Endothelial cell of umbilical vein (primary cell): ENCODE results near the gene DNMT1. TPM values are rescaled to one million over a fixed set of nuclear protein-coding genes. Genes with fewer than 3 reads are reported as not detected.

Experiments used
- BruUV-seq: library from RNA; stranded (reverse); fragments of 400-500 nt; replicated peaks from 2 replicates; lab custom pipeline; 2021; lab: Mats Ljungman, UMichigan
- CTCF ChIA-PET: fragments of 300-600, 350-600 bp; sonication (Branson Sonifier 250); formaldehyde crosslinking; loops from one replicate; lab custom pipeline; 2021; ENCODE audit warnings: antibody characterized with exemption, inconsistent platforms; lab: Charles Lee
- POLR2A ChIA-PET: fragments of 300-600, 350-600 bp; sonication (Branson Sonifier 250); formaldehyde crosslinking; loops from one replicate; lab custom pipeline; 2021; ENCODE audit warnings: antibody characterized with exemption, inconsistent platforms; lab: Charles Lee
- DNase-seq: peaks from one replicate; pipeline ENCODE4 v3.0.0-alpha.2; 2011; ENCODE audit warnings: low read depth, low spot score
- FAIRE-seq: peaks from 2 replicates; lab custom pipeline; 2011; peaks lifted over from hg19 to GRCh38; lab: Jason Lieb, UNC
- H2AFZ ChIP-seq: 2 replicates; pipeline ENCODE4 v1.6.0; 2012; ENCODE audit warnings: low read depth, low read length, control low read depth, inconsistent platforms
- H3K27ac ChIP-seq: 2 replicates; pipeline ENCODE4 v1.5.1; 2011; ENCODE audit warnings: low read depth, mild to moderate bottlenecking, control low read depth, low read length, moderate library complexity; ENCODE audit not compliant: insufficient read depth
- H3K27me3 ChIP-seq, 2 experiments: 2 replicates each; pipeline versions ENCODE4 v1.6.0 to v1.6.1; 2011; ENCODE audit warnings: low read length in 2 of 2, mixed read lengths in 1 of 2; ENCODE audit not compliant: control insufficient read depth in 2 of 2, insufficient read depth in 2 of 2
- H3K36me3 ChIP-seq, 2 experiments: 2 replicates in 1 of 2; 3 replicates in 1 of 2; pipeline ENCODE4 v1.5.1; 2011; ENCODE audit warnings: low read length in 2 of 2, mild to moderate bottlenecking in 1 of 2, moderate library complexity in 1 of 2; ENCODE audit not compliant: control insufficient read depth in 2 of 2, insufficient read depth in 2 of 2; ENCODE audit errors: extremely low read depth in 1 of 2
- H3K4me1 ChIP-seq: 3 replicates; pipeline ENCODE4 v1.5.1; 2011; ENCODE audit warnings: mild to moderate bottlenecking, low read length; ENCODE audit not compliant: control insufficient read depth, insufficient read depth; ENCODE audit errors: extremely low read depth
- H3K4me2 ChIP-seq: 2 replicates; pipeline ENCODE4 v1.6.1; 2011; ENCODE audit warnings: low read length, control low read depth, mixed read lengths; ENCODE audit not compliant: insufficient read depth
- H3K4me3 ChIP-seq, 3 experiments: fragments of 200-600 bp in 1 of 3; sonication (generic), shearing (Covaris generic) in 1 of 3; replicated peaks in 1 of 3; 2 replicates each; pipeline ENCODE4 v1.5.1; 2011 to 2016; ENCODE audit warnings: control low read depth in 3 of 3, low read length in 3 of 3, mild to moderate bottlenecking in 2 of 3, inconsistent platforms in 1 of 3, low read depth in 1 of 3, moderate library complexity in 1 of 3; ENCODE audit not compliant: insufficient read depth in 1 of 3
- H3K79me2 ChIP-seq: 2 replicates; pipeline ENCODE4 v1.6.0; 2012; ENCODE audit warnings: low read length, inconsistent platforms; ENCODE audit not compliant: control insufficient read depth, insufficient read depth
- H3K9ac ChIP-seq: replicated peaks from 2 replicates; pipeline ENCODE3; 2011; ENCODE audit warnings: low read length, control low read depth; ENCODE audit not compliant: insufficient read depth; ENCODE audit errors: extremely low read depth
- H3K9me1 ChIP-seq: replicated peaks from 3 replicates; pipeline ENCODE4 v1.6.0; 2011; ENCODE audit warnings: mild to moderate bottlenecking, low read length; ENCODE audit not compliant: control insufficient read depth, insufficient read depth; ENCODE audit errors: extremely low read depth
- H3K9me3 ChIP-seq: replicated peaks from 2 replicates; pipeline ENCODE4 v1.5.1; 2012; ENCODE audit warnings: low read length, inconsistent platforms; ENCODE audit not compliant: control insufficient read depth, insufficient read depth
- H4K20me1 ChIP-seq: replicated peaks from 2 replicates; pipeline ENCODE3; 2011; ENCODE audit warnings: mild to moderate bottlenecking, low read length; ENCODE audit not compliant: control insufficient read depth, insufficient read depth; ENCODE audit errors: extremely low read depth
- EZH2 ChIP-seq: IDR thresholded peaks from 2 replicates; pipeline ENCODE4 v1.6.1; 2012; ENCODE audit warnings: borderline replicate concordance, low read depth, mild to moderate bottlenecking, moderate library complexity, low read length, inconsistent platforms; ENCODE audit not compliant: severe bottlenecking
- FOS ChIP-seq: IDR thresholded peaks from 2 replicates; pipeline ENCODE4 v1.6.1; 2011; ENCODE audit warnings: mild to moderate bottlenecking, low read length, moderate library complexity, borderline replicate concordance; ENCODE audit not compliant: insufficient read depth
- GATA2 ChIP-seq: IDR thresholded peaks from 2 replicates; pipeline ENCODE4 v1.7.0; 2011; ENCODE audit warnings: low read depth, mild to moderate bottlenecking, moderate library complexity, mixed read lengths, low read length; ENCODE audit not compliant: insufficient read length, insufficient read depth
- MYC ChIP-seq: IDR thresholded peaks from one replicate; pipeline ENCODE4 v1.6.1; 2011; ENCODE audit warnings: mild to moderate bottlenecking, low read depth, low read length
- dilution Hi-C: fragments of 300-500 bp; cut with MboI; formaldehyde crosslinking; loops from one replicate; pipeline ENCODE4 v1.15.0; 2019; ENCODE audit warnings: low sequenced_read_pairs; ENCODE audit not compliant: extremely low pct_ligation_motif_present
- intact Hi-C: fragments of 100-400 bp; cut with micrococcal nuclease; formaldehyde crosslinking; loops from one replicate; pipeline ENCODE4 v1.10.0; 2022
- polyA plus RNA-seq, 4 experiments: library from polyadenylated mRNA; depleted of rRNA in 3 of 4; stranded (reverse) in 3 of 4; unstranded in 1 of 4; fragments of >200 nt; gene quantifications; 2 replicates each; pipeline versions ENCODE4 v1.2.1 to v1.2.3, GENCODE V29; 2011 to 2012; ENCODE audit warnings: missing spikeins in 1 of 4
- total RNA-seq: library from RNA; stranded (reverse); gene quantifications from 2 replicates; pipeline ENCODE4 v1.2.3, GENCODE V29; 2021
- TF ChIP-seq, protein P1 (sequence below): IDR thresholded peaks from 2 replicates; pipeline ENCODE4 v1.6.1; 2011; ENCODE audit not compliant: insufficient read depth, insufficient read length
- TF ChIP-seq, protein P2 (sequence below), 2 donors: IDR thresholded peaks; 1 replicate in 1 of 2; 2 replicates in 1 of 2; pipeline ENCODE4 v1.5.1; 2011; ENCODE audit warnings: low read length in 2 of 2, mild to moderate bottlenecking in 2 of 2, moderate library complexity in 2 of 2, control low read depth in 1 of 2, inconsistent platforms in 1 of 2, low read depth in 1 of 2; ENCODE audit not compliant: insufficient read depth in 1 of 2; ENCODE audit errors: extremely low read depth in 1 of 2

The DNMT1 gene
- total and polyA plus RNA-seq, 2 donors (not counting 3 experiments of a cell fraction or from before 2014, with no cell fraction given) = 53.4 to 165 TPM

DNA sequence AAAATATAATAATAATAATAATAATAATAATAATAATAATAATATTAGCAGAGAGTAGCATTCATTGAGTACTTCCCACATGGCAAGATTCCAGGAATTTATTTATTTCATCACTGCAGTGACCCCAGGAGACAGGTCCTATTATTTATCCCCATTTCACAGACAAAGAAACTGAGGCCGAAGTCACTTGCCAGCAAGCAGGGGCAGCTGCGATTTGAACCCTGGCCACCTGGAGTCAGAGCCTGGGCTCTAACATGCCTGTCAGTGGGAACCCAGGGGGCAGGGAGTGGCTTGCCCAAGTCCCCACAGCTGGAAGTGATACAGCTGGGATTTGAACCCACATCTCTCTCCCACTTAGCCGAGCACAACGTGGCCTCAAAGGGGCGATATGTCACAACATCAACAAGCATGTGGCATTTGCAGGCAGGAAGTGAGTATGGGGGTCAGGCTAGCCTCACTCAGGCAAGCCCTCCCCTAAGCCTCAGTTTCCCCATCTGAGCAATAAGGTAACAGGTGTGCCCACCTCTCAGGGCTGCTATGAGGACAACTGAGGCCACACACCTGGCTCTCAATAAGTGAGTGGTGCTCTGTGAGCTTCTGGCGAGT is 105.7 kb downstream of the DNMT1 start:
- dilution Hi-C loops (no loop called here), intact Hi-C loops (no loop called here)
- FAIRE-seq (no peak), DNase-seq (no peak)
- Histone ChIP-seq H3K79me2 (no peaks in the 10 kb centered on the region), H3K9me1 (no peaks in the 10 kb centered on the region), H2AFZ (no peak overlapping the region), H3K4me3 (no peak overlapping the region), H3K4me1 (peaks cover 2% of the 10 kb centered on the region), H4K20me1 (no peaks in the 10 kb centered on the region), H3K9ac (no peak overlapping the region), H3K4me2 (no peak overlapping the region), H3K36me3 (peaks cover 0 to 18% of the 10 kb centered on the region in 2 experiments), H3K27me3 (no peaks in the 10 kb centered on the region), H3K9me3 (no peaks in the 10 kb centered on the region), H3K27ac (no peak overlapping the region)
- POLR2A ChIA-PET = no interaction called here
- BruUV-seq = no TSS peak
- CTCF ChIA-PET = no interaction called here
- TF ChIP-seq GATA2 = no peak
- TF ChIP-seq, protein P1, sequence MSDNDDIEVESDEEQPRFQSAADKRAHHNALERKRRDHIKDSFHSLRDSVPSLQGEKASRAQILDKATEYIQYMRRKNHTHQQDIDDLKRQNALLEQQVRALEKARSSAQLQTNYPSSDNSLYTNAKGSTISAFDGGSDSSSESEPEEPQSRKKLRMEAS = no peak
- TF ChIP-seq, protein P2, sequence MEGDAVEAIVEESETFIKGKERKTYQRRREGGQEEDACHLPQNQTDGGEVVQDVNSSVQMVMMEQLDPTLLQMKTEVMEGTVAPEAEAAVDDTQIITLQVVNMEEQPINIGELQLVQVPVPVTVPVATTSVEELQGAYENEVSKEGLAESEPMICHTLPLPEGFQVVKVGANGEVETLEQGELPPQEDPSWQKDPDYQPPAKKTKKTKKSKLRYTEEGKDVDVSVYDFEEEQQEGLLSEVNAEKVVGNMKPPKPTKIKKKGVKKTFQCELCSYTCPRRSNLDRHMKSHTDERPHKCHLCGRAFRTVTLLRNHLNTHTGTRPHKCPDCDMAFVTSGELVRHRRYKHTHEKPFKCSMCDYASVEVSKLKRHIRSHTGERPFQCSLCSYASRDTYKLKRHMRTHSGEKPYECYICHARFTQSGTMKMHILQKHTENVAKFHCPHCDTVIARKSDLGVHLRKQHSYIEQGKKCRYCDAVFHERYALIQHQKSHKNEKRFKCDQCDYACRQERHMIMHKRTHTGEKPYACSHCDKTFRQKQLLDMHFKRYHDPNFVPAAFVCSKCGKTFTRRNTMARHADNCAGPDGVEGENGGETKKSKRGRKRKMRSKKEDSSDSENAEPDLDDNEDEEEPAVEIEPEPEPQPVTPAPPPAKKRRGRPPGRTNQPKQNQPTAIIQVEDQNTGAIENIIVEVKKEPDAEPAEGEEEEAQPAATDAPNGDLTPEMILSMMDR (IDR thresholded peaks at IDR 0.05; ENCODE audit: extremely low read depth in 1 of 2, insufficient read depth in 1 of 2, low read depth in 1 of 2, low read length in 2 of 2) = no peak
- no peak for TF ChIP-seq MYC
- TF ChIP-seq FOS = no peak
- no peak for TF ChIP-seq EZH2
